Subcutaneous abdominal adipose tissue (tissue), 5 donors: ENCODE measurements around the gene DDX24.

ENCODE experiments used
- H3K27ac ChIP-seq: one replicate; pipeline ENCODE4 v1.7.0; 2013; ENCODE audit warnings: low read depth, mild to moderate bottlenecking, inconsistent platforms, low read length, moderate library complexity
- H3K27me3 ChIP-seq, 5 donors: one replicate each; pipeline ENCODE4 v1.7.0; 2013; ENCODE audit warnings: low read length in 5 of 5, inconsistent platforms in 1 of 5; ENCODE audit not compliant: control insufficient read depth in 5 of 5, insufficient read depth in 4 of 5
- H3K36me3 ChIP-seq, 5 donors: one replicate each; pipeline ENCODE4 v1.7.0; 2013; ENCODE audit warnings: low read length in 5 of 5; ENCODE audit not compliant: control insufficient read depth in 5 of 5, insufficient read depth in 5 of 5
- H3K4me1 ChIP-seq, 5 donors: one replicate each; pipeline ENCODE4 v1.7.0; 2013; ENCODE audit warnings: low read length in 5 of 5, mild to moderate bottlenecking in 3 of 5, moderate library complexity in 1 of 5; ENCODE audit not compliant: control insufficient read depth in 5 of 5, insufficient read depth in 5 of 5
- H3K4me3 ChIP-seq, 5 donors: one replicate each; pipeline ENCODE4 v1.7.0; 2013; ENCODE audit warnings: low read length in 5 of 5, low read depth in 1 of 5
- H3K9ac ChIP-seq, 5 donors: one replicate each; pipeline ENCODE4 v1.7.0; 2013; ENCODE audit warnings: low read length in 5 of 5, mild to moderate bottlenecking in 4 of 5, moderate library complexity in 3 of 5
- H3K9me3 ChIP-seq, 5 donors: one replicate each; pipeline ENCODE4 v1.7.0; 2013; ENCODE audit warnings: low read length in 5 of 5; ENCODE audit not compliant: control insufficient read depth in 5 of 5
- donor health status: healthy.
- donor health status: healthy.
- donor health status: healthy.
- donor health status: healthy.
- donor health status: healthy.

Gene DDX24, protein sequence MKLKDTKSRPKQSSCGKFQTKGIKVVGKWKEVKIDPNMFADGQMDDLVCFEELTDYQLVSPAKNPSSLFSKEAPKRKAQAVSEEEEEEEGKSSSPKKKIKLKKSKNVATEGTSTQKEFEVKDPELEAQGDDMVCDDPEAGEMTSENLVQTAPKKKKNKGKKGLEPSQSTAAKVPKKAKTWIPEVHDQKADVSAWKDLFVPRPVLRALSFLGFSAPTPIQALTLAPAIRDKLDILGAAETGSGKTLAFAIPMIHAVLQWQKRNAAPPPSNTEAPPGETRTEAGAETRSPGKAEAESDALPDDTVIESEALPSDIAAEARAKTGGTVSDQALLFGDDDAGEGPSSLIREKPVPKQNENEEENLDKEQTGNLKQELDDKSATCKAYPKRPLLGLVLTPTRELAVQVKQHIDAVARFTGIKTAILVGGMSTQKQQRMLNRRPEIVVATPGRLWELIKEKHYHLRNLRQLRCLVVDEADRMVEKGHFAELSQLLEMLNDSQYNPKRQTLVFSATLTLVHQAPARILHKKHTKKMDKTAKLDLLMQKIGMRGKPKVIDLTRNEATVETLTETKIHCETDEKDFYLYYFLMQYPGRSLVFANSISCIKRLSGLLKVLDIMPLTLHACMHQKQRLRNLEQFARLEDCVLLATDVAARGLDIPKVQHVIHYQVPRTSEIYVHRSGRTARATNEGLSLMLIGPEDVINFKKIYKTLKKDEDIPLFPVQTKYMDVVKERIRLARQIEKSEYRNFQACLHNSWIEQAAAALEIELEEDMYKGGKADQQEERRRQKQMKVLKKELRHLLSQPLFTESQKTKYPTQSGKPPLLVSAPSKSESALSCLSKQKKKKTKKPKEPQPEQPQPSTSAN

GRCh38 chr14:94080621-94081385 lies at the start of gene DDX24, which contains the start of gene IFI27L1:
Gene DDX24 (minus strand): TSS chr14:94081202. CDS start chr14:94079742, 1,460 bp downstream.
Gene IFI27L1 (plus strand): TSS chr14:94081310. CDS start chr14:94096938, 15,628 bp downstream.
- Histone ChIP-seq H3K36me3 (peaks cover 8 to 20% (median 15%) of the 10 kb centered on the region in 5 donors), H3K27ac (peak within 1 kb of the TSS; percentile 94), H3K27me3 (no peaks in the 10 kb centered on the region), H3K4me1 (peaks cover 13 to 56% (median 49%) of the 10 kb centered on the region in 5 donors), H3K4me3 (peak within 1 kb of the TSS; percentile 87 to 96 (median 90)), H3K9me3 (peaks cover 0 to 3% (median 0%) of the 10 kb centered on the region in 5 donors), H3K9ac (peak within 1 kb of the TSS; percentile 88 to 98 (median 96))

GRCh38 chr14:94129758-94130414 lies 48.9 kb upstream of the DDX24 start:
- Histone ChIP-seq H3K27me3 (no peaks in the 10 kb centered on the region), H3K4me1 (peaks cover 2 to 21% (median 16%) of the 10 kb centered on the region in 5 donors), H3K27ac (no peak overlapping the region), H3K9ac (peak overlapping the region in 2 of 5 donors; percentile 32 to 48), H3K9me3 (no peaks in the 10 kb centered on the region), H3K4me3 (peak overlapping the region; percentile 57 to 70 (median 60)), H3K36me3 (peaks cover 0 to 11% (median 3%) of the 10 kb centered on the region in 5 donors)

DNA sequence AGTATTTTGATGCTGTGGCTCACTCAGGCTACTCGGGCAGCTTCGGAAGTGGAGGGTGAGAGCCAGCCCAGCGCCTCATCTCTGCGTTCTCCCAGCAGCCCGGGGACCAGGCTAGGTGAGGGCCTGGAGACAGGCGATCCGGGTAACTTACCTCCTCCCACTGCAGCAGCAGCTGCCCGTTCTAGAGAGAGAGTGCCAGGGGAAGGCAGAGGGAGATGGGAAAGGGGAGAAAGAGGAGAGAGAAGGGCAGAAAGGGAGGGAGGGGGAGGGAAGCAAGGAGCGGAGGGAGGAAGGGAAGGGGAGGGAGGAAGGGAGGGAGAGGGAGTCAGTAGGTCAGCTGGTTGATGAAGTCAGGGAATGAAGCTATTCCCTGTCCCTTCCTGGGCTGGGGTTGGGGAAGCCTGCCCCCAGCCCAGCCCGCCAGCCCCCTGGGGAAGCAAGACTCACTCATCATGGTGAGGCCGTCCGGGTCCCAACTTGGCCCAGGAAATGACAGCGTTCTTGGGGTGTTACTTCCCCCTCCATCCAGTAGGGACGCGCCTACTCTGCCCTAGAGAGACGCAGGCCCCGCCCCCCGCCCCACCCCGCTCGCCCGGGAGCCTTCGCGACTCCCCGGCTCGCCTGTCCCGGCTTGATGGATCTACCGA lies 48.2 kb upstream of the DDX24 start, which contains the start of gene IFI27L2:
Gene IFI27L2, minus strand, starts transcription at position 494 of the 647 bp plus-strand sequence. Its CDS starts 40 bp downstream, at position 454.
- Histone ChIP-seq H3K36me3 (peaks cover 0 to 11% (median 3%) of the 10 kb centered on the region in 5 donors), H3K9ac (peak within 1 kb of the TSS in 4 of 5 donors; percentile 47 to 70 (median 66)), H3K9me3 (no peaks in the 10 kb centered on the region), H3K4me3 (peak within 1 kb of the TSS; percentile 59 to 70 (median 64)), H3K27ac (peak within 1 kb of the TSS; percentile 85), H3K4me1 (peaks cover 2 to 21% (median 16%) of the 10 kb centered on the region in 5 donors), H3K27me3 (no peaks in the 10 kb centered on the region)

GRCh38 chr14:94128216-94128839 lies 47.3 kb upstream of the DDX24 start:
- H3K27ac ChIP-seq: peak overlapping the region; percentile 85
- H3K4me1 ChIP-seq: peaks cover 2 to 21% (median 16%) of the 10 kb centered on the region in 5 donors
- peak overlapping the region in 3 of 5 donors; percentile 59 to 70 (median 68) for H3K4me3 ChIP-seq
- peaks cover 0 to 11% (median 3%) of the 10 kb centered on the region in 5 donors for H3K36me3 ChIP-seq
- peak overlapping the region in 1 of 5 donors; percentile 69 for H3K9ac ChIP-seq
- no peaks in the 10 kb centered on the region for H3K9me3 ChIP-seq
- H3K27me3 ChIP-seq: no peaks in the 10 kb centered on the region

DNA sequence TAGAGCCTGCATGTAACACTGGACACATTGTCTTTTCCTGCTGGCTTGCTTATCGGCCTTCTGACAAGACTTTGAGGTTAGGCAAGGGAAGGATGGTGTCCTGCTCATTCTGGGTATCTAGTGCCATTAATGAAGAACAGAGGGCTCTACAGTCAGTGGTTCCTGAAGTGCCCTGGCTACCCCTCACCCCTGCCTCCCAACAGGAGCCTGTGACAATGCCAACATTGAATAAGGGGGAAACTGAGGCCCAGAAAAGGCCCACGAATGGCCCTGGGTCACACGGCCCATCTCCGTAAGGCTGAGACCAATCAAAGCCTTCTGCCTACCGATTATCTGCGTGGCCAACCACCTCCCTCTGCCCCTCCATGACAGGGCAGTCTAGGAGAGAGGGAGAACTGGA lies 46.3 kb upstream of the DDX24 start:
- Histone ChIP-seq H3K4me3 (no peak overlapping the region), H3K27ac (no peak overlapping the region), H3K9ac (no peak overlapping the region), H3K36me3 (peaks cover 0 to 11% (median 3%) of the 10 kb centered on the region in 5 donors), H3K27me3 (no peaks in the 10 kb centered on the region), H3K9me3 (no peaks in the 10 kb centered on the region), H3K4me1 (peaks cover 2 to 21% (median 16%) of the 10 kb centered on the region in 5 donors)

- H3K27ac ChIP-seq: no peak overlapping the region
Observed at GRCh38 chr14:94126800-94127199, 45.8 kb upstream of the DDX24 start.

GRCh38 chr14:94126419-94126677 lies 45.3 kb upstream of the DDX24 start:
- no peak overlapping the region for H3K4me3 ChIP-seq
- peaks cover 2 to 21% (median 16%) of the 10 kb centered on the region in 5 donors for H3K4me1 ChIP-seq
- H3K9ac ChIP-seq: no peak overlapping the region
- H3K9me3 ChIP-seq: no peaks in the 10 kb centered on the region
- H3K36me3 ChIP-seq: peaks cover 0 to 11% (median 3%) of the 10 kb centered on the region in 5 donors
- no peak overlapping the region for H3K27ac ChIP-seq
- no peaks in the 10 kb centered on the region for H3K27me3 ChIP-seq

More at GRCh38 chr14:94126800-94127199, 45.8 kb upstream of the DDX24 start:
- Histone ChIP-seq H3K4me1 (peaks cover 2 to 21% (median 16%) of the 10 kb centered on the region in 5 donors), H3K9ac (no peak overlapping the region), H3K9me3 (no peaks in the 10 kb centered on the region), H3K27me3 (no peaks in the 10 kb centered on the region), H3K4me3 (no peak overlapping the region), H3K36me3 (peaks cover 0 to 11% (median 3%) of the 10 kb centered on the region in 5 donors)

- H3K36me3 ChIP-seq: peaks cover 0 to 11% (median 3%) of the 10 kb centered on the region in 5 donors
- no peaks in the 10 kb centered on the region for H3K27me3 ChIP-seq
- no peak overlapping the region for H3K4me3 ChIP-seq
- H3K9me3 ChIP-seq: peaks cover under 1 to 5% (median 2%) of the 10 kb centered on the region in 5 donors
- no peak overlapping the region for H3K9ac ChIP-seq
- peaks cover 2 to 21% (median 16%) of the 10 kb centered on the region in 5 donors for H3K4me1 ChIP-seq
- no peak overlapping the region for H3K27ac ChIP-seq
Observed at GRCh38 chr14:94125659-94126418, 44.8 kb upstream of the DDX24 start.
